Pancreas (tissue), 10 donors: Measurements from ENCODE around the gene SRSF7. TPM values are rescaled to one million over a fixed set of nuclear protein-coding genes. Genes with fewer than 3 reads are reported as not detected.
"Not testable (repeated sequence)": the region's sequence is repeated elsewhere in the genome, so short reads cannot be mapped to it uniquely, and the experiment has no call there.

Experiments used
- ATAC-seq, 4 donors: fragments of 200-7000 bp; cut with Tn5 transposase; one replicate each; pipeline versions ENCODE4 v1.8.0 to v1.9.1; 2020; ENCODE audit warnings: mild to moderate bottlenecking in 4 of 4, moderate library complexity in 4 of 4
- DNase-seq, 6 donors: peaks; one replicate each; pipeline ENCODE4 v3.0.0-alpha.2; 2020
- FAIRE-seq: peaks from 2 replicates; lab custom pipeline; 2012; peaks lifted over from hg19 to GRCh38; lab: Jason Lieb, UNC
- H3K27ac ChIP-seq, 4 donors: fragments of 200-600 bp; sonication (generic); 1 replicate in 3 of 4; 2 replicates in 1 of 4; pipeline versions ENCODE4 v1.5.0 to v1.8.0; 2020
- H3K27me3 ChIP-seq, 4 donors: fragments of 200-600 bp; one replicate each; pipeline ENCODE4 v1.8.0; 2021
- H3K36me3 ChIP-seq, 3 donors: fragments of 200-600 bp; sonication (generic) in 1 of 3; one replicate each; pipeline versions ENCODE4 v1.5.0 to v1.8.0; 2020 to 2021
- H3K4me1 ChIP-seq, 3 donors: fragments of 200-600 bp; one replicate each; pipeline ENCODE4 v1.8.0; 2021
- H3K4me3 ChIP-seq, 4 donors: fragments of 200-600 bp; sonication (generic) in 2 of 4; one replicate each; pipeline versions ENCODE4 v1.5.0 to v1.8.0; 2020 to 2021
- H3K9me3 ChIP-seq, 4 donors: fragments of 200-600 bp; one replicate each; pipeline ENCODE4 v1.8.0; 2021
- WGBS, 2 donors: extraction: QIAGEN DNeasy Blood & Tissue Kit; methylation state at CpG; one replicate each; pipeline ENCODE4 v1.1.7; 2013; 5-methylcytosine and 5-hydroxymethylcytosine counted together
- intact Hi-C, 3 donors: fragments of 100-400 bp; cut with DNase I; formaldehyde crosslinking; loops; one replicate each; pipeline versions ENCODE4 v1.11.1 to v1.14.2; 2022
- polyA plus RNA-seq, 2 donors: library from polyadenylated mRNA; stranded (reverse); fragments of 200-250 nt; gene quantifications; one replicate each; pipeline ENCODE4 v1.2.3, GENCODE V29; 2013
- total RNA-seq, 6 donors: library from RNA; stranded (reverse); fragmentation: NEBNext Ultra II Directional in 4 of 6; extraction: Animal tissue kit (Norgen Biotek cat#: 25700) in 4 of 6; gene quantifications; one replicate each; pipeline versions ENCODE4 v1.2.1 to v1.2.4, GENCODE V29; 2021 to 2023
- TF ChIP-seq, protein P1 (sequence below), 4 donors: fragments of 200-600 bp; sonication (generic) in 3 of 4; IDR thresholded peaks; one replicate each; pipeline versions ENCODE4 v1.5.0 to v1.8.0; 2021; ENCODE audit warnings: antibody characterized with exemption in 4 of 4
- donor health status: healthy with polysubstance abuse.
- donor health status: DM: no; HTN: no; CAD: no; lungs with moderate emphysema.
- donor health status: DM: no; HTN: no; CAD: no.
- donor health status: control.
- donor health status: control.
- donor health status: Bipolar disorder and iron deficiency.
- donor health status: DM: yes; HTN: yes; CAD: no.
- donor health status: DM: no; HTN: no; CAD: no.
- donor health status: DM: no; HTN: no; CAD: no.
- donor health status: DM: yes; HTN: yes; CAD: no.

SRSF7 gene
- total and polyA plus RNA-seq, 8 donors, result 27.4 to 119 (median 47.6) TPM

DNA sequence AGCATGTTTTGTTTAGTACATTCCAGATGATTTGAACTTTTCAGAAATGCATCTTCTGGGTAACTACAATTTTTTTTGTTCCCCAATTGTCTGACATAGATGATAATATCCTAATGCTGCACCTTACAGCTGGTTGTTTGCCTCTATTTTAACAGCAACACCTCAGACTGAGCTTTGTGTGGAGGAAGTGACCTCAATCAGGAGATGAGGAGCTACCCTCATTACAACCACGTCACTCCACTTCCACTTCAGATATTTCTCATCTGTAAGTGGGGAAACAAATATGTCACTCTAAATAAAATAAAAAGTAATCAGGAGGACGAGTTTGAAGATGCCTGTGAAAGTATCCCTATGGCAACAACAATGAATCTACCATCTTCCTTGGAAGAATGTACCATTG is 12.1 kb upstream of the SRSF7 start:
- no peak for FAIRE-seq
- DNase-seq, result no peak
- Histone ChIP-seq H3K4me3 (no peak overlapping the region), H3K27me3 (no peaks in the 10 kb centered on the region), H3K9me3 (no peaks in the 10 kb centered on the region), H3K27ac (no peak overlapping the region), H3K36me3 (no peaks in the 10 kb centered on the region), H3K4me1 (no peaks in the 10 kb centered on the region)
- 72 to 82% methylated on average over 2 of the region's 2 CpGs for WGBS, 2 donors
- ATAC-seq, result no peak
- TF ChIP-seq, protein P1, sequence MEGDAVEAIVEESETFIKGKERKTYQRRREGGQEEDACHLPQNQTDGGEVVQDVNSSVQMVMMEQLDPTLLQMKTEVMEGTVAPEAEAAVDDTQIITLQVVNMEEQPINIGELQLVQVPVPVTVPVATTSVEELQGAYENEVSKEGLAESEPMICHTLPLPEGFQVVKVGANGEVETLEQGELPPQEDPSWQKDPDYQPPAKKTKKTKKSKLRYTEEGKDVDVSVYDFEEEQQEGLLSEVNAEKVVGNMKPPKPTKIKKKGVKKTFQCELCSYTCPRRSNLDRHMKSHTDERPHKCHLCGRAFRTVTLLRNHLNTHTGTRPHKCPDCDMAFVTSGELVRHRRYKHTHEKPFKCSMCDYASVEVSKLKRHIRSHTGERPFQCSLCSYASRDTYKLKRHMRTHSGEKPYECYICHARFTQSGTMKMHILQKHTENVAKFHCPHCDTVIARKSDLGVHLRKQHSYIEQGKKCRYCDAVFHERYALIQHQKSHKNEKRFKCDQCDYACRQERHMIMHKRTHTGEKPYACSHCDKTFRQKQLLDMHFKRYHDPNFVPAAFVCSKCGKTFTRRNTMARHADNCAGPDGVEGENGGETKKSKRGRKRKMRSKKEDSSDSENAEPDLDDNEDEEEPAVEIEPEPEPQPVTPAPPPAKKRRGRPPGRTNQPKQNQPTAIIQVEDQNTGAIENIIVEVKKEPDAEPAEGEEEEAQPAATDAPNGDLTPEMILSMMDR (IDR thresholded peaks at IDR 0.05), result no peak
- intact Hi-C loops, result no loop called here

DNA sequence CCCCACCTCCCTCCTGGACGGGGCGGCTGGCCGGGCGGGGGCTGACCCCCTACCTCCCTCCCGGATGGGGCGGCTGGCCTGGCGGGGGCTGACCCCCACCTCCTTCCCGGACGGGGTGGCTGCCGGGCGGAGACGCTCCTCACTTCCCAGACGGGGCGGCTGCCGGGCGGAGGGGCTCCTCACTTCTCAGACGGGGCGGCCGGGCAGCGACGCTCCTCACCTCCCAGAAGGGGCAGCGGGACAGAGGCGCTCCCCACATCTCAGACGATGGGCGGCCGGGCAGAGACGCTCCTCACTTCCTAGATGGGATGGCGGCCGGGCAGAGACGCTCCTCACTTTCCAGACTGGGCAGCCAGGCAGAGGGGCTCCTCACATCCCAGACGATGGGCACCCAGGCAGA is 4.7 kb upstream of the SRSF7 start:
- DNase-seq, H3K36me3 ChIP-seq, H3K27ac ChIP-seq, ATAC-seq, H3K4me1 ChIP-seq, H3K4me3 ChIP-seq, intact Hi-C loops, H3K9me3 ChIP-seq, H3K27me3 ChIP-seq, FAIRE-seq: not testable (repeated sequence)
- 92 to 97% methylated on average over 13 to 31 of the region's 31 CpGs for WGBS, 2 donors

DNA sequence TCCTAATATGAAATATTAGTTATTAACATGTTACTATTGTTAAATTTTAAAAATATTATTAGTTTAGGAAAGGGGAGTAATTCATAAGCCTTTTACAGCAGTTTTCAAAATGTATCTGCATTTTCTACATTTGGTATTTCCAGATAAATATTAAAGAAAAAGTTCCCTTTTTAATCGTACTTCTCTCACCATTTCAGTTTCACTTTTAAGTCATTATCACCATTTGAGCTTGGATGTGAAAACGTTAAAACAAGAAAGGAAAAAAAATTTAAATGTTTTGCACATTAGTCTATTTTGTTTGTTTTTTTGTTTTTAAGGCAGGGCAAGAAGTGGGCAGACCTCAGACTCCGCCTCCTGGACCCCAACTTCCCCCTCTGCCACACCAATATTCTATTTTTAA is 3.3 kb upstream of the SRSF7 start:
- FAIRE-seq (no peak), DNase-seq (no peak), ATAC-seq (no peak)
- WGBS, 2 donors, result 48 to 50% methylated on average over 3 of the region's 3 CpGs
- Histone ChIP-seq H3K4me1 (peaks cover 0 to 9% (median 0%) of the 10 kb centered on the region in 3 donors), H3K27me3 (no peaks in the 10 kb centered on the region), H3K9me3 (no peaks in the 10 kb centered on the region), H3K36me3 (no peaks in the 10 kb centered on the region), H3K27ac (no peak overlapping the region), H3K4me3 (no peak overlapping the region)
- intact Hi-C loops, result no loop called here
- TF ChIP-seq, protein P1 (IDR thresholded peaks at IDR 0.05), result no peak

DNA sequence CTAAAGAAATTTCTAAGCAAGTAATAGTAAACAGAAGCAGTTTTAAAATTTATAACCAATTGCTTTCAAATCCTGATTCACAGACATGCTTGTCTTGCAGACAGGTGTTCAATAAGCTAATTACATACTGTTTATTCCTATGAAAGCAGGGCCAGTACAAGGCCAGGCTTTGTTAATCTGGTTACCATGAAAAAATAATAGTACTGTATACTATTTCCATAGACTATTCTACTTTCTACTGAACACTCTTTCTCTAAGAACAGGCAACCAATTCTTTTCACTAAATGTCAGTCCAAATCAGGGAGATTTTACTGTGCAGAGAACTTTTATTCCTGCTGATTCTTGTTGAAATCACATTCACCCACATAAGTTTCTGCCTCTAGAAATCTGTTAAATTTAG is 2.9 kb upstream of the SRSF7 start:
- TF ChIP-seq, protein P1 (IDR thresholded peaks at IDR 0.05), result no peak
- FAIRE-seq (no peak), DNase-seq (no peak), ATAC-seq (no peak)
- peaks cover 0 to 13% (median 0%) of the 10 kb centered on the region in 3 donors for H3K4me1 ChIP-seq
- H3K27me3 ChIP-seq, result no peaks in the 10 kb centered on the region
- peaks cover 0 to 4% (median 1%) of the 10 kb centered on the region in 3 donors for H3K36me3 ChIP-seq
- H3K27ac ChIP-seq, result no peak overlapping the region
- H3K4me3 ChIP-seq, result no peak overlapping the region
- intact Hi-C loops, result no loop called here
- H3K9me3 ChIP-seq, result no peaks in the 10 kb centered on the region

DNA sequence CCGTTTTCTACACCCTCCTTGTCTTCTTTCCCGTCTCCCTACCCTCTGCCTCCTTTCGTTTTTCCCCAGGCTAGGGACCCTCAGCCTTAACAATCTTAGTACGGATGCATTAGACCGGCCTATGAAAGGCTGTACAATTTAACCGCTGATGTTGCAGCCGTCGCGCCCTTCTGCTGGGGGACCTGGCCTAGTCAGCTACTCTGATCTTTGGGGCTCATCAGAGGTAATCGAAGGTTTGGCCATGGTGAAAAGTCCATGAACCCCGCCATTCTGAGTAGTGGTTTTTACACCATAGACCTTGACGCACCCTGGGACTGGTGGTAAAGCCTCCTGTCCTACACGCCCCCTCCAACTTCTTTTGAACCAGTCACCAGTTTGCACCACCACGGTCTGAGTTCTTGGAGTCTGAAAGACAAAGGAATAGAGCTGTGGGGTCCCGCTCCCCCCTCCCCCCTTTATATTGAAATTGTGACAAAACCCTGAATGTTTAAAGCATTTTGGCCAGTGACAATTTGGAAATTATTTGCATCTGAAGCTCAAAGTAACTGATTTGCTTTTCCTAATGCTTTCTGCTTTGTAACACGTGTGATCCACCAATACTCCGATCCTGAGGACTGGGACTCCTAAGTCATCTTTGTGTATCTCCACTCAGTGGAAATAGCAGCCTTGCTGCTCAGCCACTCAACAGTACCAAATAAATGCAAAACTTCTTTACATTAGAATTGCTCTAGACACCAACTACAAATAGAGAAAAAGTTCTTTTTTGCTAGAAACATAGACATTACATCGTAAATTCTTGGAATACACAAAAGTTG is 642 bp upstream of the SRSF7 start:
- Histone ChIP-seq H3K36me3 (peaks cover 0 to 24% (median 20%) of the 10 kb centered on the region in 3 donors), H3K9me3 (no peaks in the 10 kb centered on the region), H3K4me1 (peaks cover 0 to 34% (median 19%) of the 10 kb centered on the region in 3 donors), H3K27me3 (no peaks in the 10 kb centered on the region), H3K27ac (peak overlapping the region; percentile 90 to 100 (median 95)), H3K4me3 (peak overlapping the region; percentile 46 to 82 (median 76))
- DNase-seq, result no peak
- no peak for FAIRE-seq
- ATAC-seq, result peak in 1 of 4 donors; percentile 1
- TF ChIP-seq, protein P1 (IDR thresholded peaks at IDR 0.05), result no peak
- WGBS, 2 donors, result 33 to 34% methylated on average over 18 of the region's 18 CpGs
- intact Hi-C loops, result no loop called here
